GM19023 (cell line): Measurements from ENCODE around the gene CD79B.
"Not testable (repeated sequence)": the region's sequence is repeated elsewhere in the genome, so short reads cannot be mapped to it uniquely, and the experiment has no call there.

Experiments
- ATAC-seq: cut with Tn5 transposase; IDR thresholded peaks from one replicate; pipeline ENCODE4 v1.9.1; 2021; ENCODE audit warnings: mild to moderate bottlenecking, moderate library complexity; ENCODE audit not compliant: unreplicated experiment

Gene CD79B

GRCh38 chr17:63934183-63935112 lies 2.3 kb upstream of the CD79B start:
- ATAC-seq: no peak

DNA sequence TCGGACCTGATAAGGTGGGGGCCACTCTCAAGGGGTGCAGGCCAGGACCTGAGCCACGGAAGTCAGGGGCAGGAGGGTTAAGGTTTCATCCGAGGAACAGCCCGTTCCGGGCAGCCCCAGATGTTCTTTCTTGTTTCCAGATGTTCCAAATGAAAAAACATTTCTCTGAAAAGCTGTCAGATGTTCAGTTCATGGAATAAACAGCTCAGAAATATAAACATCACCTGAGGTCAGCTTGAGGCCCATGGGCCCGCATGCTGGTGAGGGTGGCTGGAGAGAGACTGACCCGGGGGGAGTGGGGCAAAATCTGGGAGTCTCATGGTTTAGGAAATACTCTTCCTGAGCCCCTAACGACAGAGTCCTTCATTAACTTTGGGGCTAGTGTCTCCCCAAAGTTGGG lies 1.5 kb upstream of the CD79B start:
- ATAC-seq: no peak

GRCh38 chr17:63932721-63933120 lies 590 bp upstream of the CD79B start:
- ATAC-seq: peak; percentile 2

DNA sequence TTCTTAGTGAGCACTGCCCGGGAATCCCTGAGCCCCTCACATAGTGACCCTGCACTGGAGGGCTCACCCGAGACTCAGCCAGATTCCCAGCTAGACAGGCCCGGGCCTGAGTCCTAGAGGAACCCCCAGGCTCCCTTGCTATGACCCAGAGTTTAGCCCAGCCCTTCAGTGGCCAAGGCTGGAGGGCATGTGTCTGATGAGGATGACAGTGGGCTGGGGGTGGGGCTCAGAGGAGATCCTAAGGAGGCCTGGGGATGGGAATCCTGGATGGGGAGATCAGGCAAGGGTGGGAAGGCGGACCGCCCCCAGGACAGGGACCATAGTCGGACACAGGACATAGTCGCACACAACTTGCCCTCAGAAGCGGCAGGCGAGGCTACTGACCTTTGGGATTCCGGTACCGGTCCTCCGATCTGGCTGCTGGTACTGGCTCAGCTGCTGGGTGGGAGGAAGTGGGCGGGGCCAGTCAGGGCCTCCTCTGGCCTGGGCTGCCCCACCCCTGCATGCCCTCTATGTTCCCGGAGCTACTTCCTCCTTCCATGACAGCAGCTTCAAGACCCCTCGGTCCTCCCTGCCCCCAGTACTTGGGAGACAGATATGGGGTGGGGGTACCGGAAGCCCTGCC lies 1.1 kb downstream of the CD79B start:
- no peak for ATAC-seq

DNA sequence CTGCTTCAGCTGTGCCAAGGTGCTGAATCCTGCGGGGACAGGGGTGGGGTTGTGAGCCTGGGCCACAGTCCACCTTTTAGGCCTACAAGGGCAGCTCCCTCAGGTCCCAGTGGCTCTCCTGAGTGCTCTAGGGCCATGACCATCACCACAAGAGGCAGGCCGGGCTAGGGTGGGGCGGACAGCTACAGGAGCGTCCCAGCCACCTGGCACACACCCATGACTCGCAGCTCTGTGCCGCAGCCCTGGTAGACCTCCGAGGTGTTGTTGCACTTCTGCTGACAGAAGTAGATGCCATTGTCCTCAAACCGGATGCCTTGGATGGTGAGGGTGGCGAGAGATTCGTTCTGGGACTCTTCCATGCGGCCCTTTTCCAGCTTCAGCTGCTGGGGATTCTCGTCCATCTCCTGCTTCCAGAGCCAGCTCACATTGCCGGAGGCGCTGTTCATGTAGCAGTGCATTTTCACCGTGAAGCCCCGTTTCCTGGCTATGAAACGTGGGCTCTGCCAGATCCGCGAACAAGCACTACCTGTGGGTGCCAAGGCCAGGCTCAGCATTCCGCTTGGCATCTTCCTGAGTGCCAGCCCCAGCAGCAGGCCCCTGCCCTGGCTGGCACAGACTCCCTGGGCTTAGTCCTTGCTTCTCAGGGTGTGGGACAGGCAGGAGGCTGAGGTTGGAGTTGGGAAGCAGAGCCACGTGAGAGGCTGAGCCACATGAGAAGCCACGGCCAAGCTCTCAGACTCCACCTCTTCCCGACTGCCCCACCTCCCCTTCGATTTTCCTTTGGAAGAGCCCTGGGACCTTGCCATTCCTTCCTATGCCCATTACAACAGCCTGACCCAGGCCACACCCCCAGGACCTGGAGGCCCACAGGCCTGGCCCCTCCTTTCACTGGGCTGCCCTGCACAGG lies 2.0 kb downstream of the CD79B start:
- no peak for ATAC-seq

GRCh38 chr17:63928966-63929695 lies 3.0 kb downstream of the CD79B start:
- ATAC-seq: no peak

DNA sequence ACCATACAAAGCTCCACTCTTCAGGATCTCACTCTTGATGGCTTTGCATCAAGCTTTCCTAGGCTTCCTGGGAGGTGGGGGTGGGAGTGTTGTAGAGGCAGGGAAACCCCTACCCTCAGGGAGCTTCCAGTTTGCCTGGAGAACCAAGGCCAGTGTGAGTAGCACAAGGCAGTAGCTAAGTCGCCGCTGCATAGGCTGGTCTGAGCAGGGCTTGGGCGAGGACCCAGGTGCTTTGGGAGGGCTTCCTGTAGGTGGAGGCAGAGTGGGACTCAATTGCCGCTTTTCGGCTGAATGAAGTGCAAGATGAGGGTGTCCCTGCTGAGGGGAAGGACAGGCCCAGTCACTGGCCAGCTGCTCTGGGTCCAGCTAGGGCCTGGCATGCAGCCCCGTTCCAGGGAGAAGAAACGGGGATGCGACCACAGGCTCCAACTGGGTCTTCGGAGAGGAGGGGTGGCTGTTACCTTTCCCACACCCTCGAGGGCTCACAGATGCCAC lies 3.9 kb downstream of the CD79B start:
- no peak for ATAC-seq

GRCh38 chr17:63927464-63928171 lies 4.5 kb downstream of the CD79B start:
- no peak for ATAC-seq

GRCh38 chr17:63926164-63926563 lies 6.0 kb downstream of the CD79B start:
- ATAC-seq: no peak

DNA sequence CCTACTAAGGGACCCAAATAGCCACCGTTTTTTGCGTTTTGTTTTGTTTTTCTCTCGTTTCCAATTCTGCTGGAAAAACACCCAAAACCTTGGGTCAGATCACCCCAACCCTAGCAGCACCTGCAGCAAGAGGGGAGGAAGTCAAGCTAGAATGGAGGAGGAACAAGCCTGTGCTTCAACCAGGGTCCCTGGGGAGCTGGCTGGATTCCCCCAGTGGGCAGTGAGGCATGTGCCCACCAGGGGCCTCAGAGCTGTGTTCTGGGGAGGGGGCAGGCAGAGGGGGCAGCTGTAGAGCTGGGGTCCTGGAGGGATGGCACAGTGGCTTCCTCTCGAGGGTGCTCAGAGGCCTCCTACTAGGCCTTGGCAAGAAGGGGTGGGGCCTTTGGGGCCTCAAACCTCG lies 6.5 kb downstream of the CD79B start:
- no peak for ATAC-seq

- peak; percentile 47 for ATAC-seq
Measured at GRCh38 chr17:63922402-63922801, 9.7 kb downstream of the CD79B start.

DNA sequence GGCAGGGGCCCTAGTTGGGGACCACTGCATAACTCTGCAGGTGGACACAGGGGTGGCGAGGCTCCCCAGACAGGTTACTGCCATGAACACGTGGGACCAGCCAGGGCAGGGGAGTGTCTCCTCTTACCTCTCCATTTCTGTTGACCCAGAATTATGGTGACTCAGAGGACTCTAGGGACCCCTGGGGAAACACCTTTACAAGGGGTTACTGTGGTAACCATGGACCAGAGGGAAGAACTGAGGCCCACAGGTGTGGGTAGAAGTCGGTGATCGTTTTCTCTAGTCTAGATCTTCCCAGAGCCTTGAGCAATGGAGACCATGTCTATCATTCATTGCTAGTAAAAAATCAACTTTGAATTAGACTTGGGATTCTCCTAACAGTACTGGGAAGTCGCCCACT lies 11.4 kb downstream of the CD79B start:
- ATAC-seq: peak; percentile 41

GRCh38 chr17:63920050-63920449 lies 12.1 kb downstream of the CD79B start:
- not testable (repeated sequence) for ATAC-seq

- peak; percentile 58 for ATAC-seq
Measured at GRCh38 chr17:63919311-63919723, 12.8 kb downstream of the CD79B start.

DNA sequence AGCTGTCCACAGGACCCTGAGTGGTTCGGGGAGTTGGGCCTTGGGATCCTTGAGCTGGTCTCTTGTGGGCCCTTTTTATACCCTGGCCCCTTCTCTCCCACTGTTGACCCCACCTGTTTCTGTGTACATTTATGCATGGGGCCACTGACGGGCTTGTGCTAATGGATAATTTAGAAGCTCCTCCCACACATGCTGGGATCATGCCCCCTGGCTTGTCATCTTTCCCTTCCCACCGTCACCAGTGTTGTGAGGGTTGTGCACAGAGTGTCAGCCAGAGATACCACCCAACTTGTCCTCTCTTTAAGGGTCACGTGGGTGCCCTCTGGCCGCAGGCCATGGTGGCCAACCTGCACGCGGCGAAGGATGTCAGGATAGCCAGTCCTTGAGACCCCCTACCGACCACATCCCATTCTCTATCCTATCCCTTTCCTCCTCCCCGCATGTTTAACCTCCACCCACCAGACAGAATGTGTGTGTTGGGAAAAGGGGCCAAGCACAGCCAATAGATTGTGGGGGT lies 13.3 kb downstream of the CD79B start, which contains the start of gene GH1:
GH1 (minus strand) TSS at position 51 of the 517 bp plus-strand sequence. CDS start 63 bp downstream, outside the sequence.
- not testable (repeated sequence) for ATAC-seq

DNA sequence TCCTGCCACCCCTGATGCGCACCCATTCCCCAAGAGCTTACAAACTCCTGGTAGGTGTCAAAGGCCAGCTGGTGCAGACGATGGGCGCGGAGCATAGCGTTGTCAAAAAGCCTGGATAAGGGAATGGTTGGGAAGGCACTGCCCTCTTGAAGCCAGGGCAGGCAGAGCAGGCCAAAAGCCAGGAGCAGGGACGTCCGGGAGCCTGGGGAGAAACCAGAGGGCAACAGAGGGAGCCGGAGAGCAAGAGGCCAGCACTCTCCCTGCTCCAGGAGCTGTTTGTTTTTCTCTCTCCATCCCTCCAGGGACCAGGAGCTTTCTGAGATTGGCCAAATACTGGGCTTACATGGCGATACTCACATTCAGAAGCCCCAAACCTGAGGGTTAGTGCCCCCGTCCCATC lies 13.8 kb downstream of the CD79B start:
- no peak for ATAC-seq

- no peak for ATAC-seq
Measured at GRCh38 chr17:63917646-63918045, 14.5 kb downstream of the CD79B start.

- not testable (repeated sequence) for ATAC-seq
Measured at GRCh38 chr17:63917206-63917605, 14.9 kb downstream of the CD79B start.

- ATAC-seq: no peak
Measured at GRCh38 chr17:63916566-63917185, 15.5 kb downstream of the CD79B start.
